Measurements from ENCODE around the gene C1orf21.
"Not testable (repeated sequence)": the region's sequence is repeated elsewhere in the genome, so short reads cannot be mapped to it uniquely, and the experiment has no call there.

Gene C1orf21, protein sequence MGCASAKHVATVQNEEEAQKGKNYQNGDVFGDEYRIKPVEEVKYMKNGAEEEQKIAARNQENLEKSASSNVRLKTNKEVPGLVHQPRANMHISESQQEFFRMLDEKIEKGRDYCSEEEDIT

DNA sequence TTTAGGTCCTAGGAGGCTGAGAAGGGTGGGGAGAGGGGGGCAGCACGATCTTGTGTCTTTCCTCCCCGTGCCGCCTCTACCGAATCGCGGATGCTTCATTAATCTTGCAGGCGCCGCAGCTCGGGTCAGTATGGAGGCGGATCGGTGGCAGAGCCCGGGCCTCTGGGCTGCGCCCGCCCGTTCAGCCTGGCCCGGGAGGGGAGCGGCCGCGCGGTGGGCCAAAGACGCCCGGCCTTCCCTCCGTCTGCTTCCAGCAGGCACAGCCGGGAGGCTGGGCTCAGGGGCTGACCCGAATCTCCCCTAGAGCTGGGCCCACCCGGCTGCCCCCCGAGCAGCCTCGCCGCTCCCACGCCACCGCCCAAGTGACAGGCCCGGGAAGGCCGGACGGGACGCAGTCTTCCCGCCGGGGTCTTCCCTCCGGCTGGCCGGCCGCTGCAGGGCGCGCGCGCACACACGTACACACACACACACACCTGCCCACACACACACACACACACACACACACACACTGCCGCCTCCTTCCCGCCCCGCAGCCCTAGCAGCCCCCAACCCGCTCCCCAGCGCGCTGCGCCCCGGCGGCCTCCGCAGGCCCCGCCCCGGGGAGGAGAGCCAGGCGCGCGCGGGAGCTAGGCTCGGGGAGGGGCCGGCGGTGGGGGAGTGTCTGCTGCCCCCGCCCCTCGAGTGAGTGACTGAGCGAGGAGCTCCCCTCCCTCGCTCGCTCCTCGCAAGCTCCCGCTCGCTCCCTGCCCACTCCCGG, at the start of gene C1orf21:
C1orf21 (plus strand) TSS at position 718 of the 757 bp plus-strand sequence. CDS start 90,481 bp downstream, outside the sequence.
- DNase-seq = peak; percentile 90

DNA sequence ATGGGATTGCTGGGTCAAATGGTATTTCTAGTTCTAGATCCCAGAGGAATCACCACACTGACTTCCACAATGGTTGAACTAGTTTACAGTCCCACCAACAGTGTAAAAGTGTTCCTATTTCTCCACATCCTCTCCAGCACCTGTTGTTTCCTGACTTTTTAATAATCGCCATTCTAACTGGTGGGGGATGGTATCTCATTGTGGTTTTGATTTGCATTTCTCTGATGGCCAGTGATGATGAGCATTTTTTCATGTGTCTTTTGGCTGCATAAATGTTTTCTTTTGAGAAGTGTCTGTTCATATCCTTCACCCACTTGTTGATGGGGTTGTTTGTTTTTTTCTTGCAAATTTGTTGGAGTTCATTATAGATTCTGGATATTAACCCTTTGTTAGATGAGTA, 49.0 kb upstream of the C1orf21 start:
- not testable (repeated sequence) for DNase-seq

DNA sequence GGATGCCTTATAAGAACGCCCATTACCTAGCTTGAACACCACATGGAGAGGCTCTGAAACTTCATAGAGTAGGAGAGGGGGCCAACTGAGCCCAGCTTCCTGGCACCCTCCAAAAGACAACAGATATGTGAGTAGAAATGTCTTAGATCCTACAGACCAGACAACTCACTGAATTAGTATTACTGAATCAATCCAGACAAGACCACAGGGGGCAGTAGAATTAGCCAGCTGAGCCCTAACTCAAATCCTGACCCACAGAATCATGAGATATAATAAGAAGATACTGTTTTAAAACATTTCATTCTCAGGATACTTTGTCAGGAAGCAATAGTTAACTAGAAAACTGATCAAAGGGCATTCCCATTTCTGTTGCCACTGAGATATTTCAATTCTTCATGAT, 45.8 kb upstream of the C1orf21 start:
- no peak for DNase-seq

DNA sequence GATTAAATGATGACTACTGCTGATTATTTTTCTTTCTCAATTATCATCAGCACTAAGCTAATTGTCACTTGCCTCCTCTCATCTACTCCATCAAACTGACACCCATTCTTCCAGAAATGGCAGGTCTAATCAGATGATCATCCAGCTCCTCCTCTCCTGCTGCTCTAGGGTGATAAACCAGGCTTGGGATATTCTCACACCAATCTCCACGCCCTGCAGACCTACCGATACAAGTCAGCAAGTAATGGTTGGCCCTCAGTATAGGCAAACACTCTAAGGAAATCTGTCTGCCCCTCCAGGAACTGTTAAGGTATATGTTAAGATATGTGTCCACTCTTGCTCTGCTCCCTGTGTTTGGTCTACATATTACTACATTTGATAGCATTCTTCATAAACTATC, 36.3 kb upstream of the C1orf21 start:
- DNase-seq = no peak

DNA sequence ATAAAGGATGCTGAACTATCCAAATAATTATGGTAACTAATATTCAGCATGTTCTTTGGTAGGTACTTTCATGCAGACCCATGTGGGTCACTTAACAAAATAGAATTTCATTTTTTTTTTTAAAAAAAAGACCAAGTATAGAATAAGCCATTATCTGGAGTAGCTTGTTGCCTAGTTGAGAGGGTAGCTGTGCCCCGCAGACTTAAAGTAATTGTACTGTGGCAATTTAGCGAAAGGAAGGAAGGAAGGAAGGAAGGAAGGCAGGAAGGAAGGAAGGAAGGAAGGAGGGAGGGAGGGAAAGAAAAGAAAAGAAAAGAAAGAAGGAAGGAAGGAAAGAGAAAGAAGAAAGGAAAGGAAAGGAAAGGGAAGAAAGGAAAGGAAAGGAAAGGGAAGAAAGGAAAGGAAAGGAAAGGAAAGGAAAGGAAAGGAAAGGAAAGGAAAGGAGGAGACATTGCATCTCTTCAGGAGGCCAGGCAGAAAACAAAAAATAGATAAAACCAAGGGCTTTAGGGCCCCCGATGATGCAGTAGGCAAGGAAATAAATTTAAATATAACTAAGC, 35.3 kb upstream of the C1orf21 start:
- DNase-seq = no peak

DNA sequence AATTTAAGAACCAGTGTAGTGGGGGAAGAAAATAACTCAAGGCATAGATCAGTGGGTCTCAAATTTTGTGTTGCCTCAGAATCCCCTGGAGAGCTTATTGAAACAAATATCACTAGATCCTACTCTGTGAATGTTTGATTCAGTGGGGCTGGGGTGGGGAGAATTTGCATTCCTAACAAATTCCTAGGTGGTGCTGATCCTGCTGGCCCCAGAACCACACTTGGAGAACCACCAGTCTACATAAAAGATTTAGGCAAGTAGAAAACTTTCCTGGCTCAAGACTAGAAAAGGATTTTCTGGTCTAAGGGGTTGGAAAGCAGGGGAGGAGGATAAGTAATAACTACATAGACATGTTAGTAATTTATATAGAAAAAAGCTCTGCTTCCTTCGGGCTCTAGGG, 34.1 kb upstream of the C1orf21 start:
- DNase-seq = peak; percentile 28

DNA sequence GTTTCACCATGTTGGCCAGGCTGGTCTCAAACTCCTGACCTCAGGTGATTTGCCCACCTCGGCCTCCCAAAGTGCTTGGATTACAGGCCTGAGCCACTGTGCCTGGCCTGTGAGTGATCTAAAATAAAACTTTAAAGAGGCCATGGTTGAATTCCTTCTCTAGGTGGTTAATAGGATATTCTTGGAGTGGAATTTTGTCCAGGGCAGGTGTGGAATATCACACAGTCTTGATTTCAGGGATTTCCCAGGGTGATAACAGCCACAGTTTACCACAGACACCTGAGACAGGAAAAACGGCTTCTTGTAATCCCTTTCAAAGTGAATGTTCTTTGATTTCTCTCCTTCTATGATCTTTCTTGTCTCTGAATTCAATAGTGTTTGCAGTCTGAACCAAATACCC, 32.1 kb upstream of the C1orf21 start:
- no peak for DNase-seq

DNA sequence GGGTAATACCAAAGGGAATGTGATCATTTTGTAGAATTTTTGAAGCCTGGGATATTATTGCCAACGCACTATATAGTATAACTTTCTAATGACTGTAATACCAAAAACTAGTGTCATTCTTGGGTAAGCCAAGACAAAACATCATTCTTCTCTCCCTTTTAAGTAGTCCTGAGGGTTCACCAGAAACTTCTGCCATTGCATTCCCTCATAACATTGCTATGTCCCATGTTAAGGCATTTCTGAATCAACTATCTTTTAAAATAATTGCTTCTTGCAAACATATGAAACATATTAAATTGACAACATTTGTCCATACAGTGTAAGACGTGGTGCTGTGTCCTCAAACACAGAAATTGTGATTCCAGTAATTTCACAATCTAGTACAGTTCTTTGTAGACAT, 29.9 kb upstream of the C1orf21 start:
- no peak for DNase-seq

DNA sequence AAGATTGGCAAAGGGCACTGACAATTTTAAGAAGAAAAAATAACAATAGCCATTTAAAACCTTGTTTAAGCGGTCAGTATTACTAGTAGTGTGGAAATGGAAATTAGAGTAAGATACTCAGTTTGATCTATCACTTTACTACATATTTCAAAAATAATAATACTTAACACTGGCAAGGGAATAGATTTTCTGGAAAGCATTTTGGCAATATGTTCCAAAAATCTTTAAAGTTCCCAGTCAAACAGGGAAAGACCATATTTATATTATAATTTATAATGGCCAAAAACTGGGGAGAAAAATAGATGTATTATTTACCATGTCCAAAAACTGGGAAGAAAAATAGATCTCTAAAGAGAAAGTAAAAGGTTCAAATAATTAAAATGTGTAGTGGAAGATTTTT, 28.6 kb upstream of the C1orf21 start:
- no peak for DNase-seq

DNA sequence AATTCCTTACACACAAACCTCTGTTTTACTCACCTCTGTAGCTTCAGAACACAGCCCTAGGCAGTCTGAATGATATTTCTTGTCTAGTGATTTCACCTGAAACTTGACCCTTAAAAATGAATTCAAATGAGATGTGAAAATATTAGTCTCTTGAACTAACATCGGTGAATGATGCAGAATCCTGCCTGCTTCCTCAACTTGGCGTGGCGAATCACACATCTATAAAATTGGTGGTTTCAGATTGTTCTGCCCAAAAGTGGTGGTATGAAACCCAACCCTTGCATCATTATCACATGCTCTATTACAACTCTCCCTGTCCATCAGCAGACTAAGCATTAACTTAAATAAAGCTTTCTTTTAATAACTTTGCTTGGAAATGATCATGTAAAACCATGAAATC, 26.9 kb upstream of the C1orf21 start:
- DNase-seq = no peak

DNA sequence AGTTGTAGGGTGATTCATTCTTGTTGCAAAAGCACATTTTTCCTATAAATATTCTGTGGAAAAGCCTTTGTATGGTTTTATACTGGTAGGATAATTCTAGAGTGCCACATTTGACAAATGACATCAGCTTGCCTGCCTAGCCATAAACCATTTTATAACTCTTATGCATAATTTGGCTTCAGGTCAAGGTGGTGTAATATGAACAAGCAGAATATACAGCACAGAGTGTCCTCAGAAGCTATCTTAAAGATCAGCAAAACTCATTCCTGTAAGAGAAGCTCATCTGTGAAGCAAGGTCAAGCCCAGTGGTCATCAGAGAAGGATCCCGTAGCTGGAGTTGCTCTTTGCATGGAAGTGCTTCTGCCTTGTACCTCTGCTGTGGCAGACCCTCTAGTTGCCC, 24.0 kb upstream of the C1orf21 start:
- DNase-seq = peak; percentile 63

DNA sequence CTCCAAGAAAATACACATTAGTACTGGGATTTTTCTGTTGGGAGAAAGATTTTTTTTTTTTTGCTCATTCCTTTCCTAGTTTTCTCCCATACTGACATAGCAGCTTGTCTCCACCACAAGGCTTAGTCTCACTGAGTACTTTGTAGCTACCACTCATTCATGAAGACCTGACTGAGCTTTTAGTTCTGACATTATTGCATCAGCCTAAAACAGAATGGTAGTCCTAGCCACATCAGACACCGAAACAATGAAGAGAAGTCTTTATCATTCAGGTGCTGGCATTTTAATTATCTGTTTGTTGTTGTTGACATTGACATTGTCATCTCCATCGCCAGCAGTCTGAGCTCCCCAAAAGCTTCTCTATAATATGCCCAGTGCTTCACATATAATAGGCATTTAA, 21.1 kb upstream of the C1orf21 start:
- no peak for DNase-seq

DNA sequence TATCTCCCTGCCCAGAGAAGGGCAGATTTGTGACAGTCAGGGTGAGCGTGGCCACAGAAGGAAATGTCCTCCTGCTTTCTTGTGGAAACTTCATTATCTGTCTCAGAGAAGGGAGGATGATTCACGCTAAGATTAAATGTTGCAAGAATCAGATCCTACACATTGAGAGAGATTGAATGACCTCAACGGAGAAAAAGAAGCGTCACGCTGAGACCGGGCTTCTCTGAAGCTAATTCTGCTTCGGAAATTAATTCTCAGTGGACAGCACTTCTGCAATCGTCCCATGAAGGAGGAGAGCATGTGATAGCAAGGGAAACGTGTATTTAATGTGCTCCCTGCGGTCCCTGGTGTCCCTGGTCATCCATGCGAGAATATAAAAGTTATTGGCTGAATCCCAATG, 19.8 kb upstream of the C1orf21 start:
- no peak for DNase-seq

DNA sequence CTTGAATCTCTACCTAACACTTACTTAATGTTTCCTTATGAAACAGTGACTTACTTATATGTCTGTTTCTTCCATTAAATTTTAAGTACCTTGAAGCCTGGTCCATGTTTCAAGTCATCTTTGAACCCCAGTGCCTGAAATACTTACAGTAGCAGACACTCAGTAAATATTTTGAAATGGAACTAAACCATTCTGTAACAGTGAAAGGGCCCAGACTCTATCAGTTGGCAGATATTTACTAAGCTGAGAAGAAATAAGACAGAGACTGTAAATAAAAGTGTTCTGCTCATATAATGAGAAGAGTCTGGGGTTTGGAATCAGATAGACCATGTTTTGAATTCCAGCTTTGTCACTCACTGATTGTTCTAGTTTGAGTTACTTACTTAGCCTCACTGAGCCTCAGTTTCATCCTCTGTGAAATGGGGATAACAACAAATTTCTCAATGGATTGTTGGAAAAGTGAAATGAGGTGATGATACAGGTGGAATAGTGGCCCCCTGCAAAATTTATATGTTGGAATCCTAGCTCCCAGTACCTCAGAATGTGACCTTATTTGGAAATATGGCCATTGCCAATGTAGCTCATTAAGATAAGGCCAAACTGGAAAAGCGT, 19.3 kb upstream of the C1orf21 start:
- DNase-seq = no peak

DNA sequence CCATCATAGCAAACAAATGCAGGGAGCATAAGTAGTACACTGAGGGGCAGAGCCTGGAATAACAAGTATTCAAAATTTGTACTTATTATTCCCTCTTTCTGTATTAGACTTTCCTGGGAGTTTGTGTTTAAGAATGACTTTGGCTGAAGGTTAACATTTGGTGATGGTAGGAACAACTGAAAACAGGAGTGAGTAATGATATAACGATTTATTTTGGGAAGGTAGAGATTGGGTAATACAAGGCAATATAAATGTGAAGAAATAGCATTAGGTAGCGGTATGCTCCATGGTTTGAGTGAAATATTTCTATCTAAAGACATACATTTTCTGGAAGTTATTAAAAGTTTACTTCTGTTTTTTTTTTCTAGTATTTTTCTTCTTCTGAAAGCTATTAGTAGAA, 18.5 kb upstream of the C1orf21 start:
- DNase-seq = no peak

DNA sequence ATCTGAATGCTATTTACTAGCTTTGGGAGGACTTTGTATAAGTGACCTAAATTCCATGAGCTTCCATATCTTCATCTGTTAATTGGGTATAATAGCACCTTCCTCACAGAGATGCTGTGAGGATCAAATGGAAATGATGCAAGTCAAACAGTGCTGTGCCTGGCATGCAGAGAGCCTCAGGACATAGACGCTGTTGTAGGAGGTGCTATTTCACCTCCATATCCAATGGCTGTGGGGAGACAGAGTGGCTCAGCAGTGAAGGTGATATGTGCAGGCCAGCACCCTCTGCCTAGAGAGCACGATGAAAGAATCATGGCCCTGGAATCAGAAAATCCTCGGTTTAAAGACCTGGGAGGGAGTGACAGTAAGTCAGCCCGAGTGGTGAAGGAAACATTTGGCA, 16.0 kb upstream of the C1orf21 start:
- DNase-seq = no peak

DNA sequence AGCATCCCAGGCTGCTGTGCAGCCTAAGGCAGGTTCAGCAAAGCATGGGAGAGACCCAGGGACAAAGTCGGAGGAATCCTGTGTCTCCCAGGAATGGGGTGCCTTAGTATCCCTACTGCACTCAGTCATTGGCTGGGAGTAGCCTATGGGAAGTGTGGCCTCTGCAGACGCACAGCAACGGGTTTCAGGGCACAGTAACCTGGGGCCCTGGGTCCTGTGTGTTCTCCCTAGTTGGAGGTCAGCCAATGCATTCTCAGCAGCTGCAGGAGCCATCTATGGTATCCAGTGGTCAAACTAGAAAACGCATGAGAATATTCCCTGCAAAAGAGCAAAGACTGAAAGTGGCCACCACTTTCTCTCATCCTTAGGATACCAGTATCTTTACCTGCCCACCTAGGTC, 13.7 kb upstream of the C1orf21 start:
- no peak for DNase-seq

DNA sequence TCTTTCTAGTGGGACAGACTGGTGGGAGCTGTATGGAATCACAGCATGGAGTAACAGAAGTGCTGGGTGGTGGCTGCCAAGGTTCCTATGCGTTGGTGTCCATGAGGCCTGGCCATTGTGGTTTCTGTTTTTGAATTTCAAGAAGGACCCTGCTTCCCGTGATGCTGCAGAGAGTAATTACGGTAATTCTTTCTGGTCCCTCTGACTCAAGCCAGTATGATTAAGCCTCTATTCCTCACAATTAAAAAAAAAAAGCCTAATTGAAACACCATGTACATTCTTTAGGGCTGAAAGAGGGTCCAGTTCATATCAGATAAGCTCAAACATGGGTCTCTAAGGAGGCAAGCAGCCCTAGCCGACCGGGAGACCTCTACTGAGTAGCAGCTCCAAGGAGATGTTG, 10.5 kb upstream of the C1orf21 start:
- DNase-seq = peak; percentile 61

DNA sequence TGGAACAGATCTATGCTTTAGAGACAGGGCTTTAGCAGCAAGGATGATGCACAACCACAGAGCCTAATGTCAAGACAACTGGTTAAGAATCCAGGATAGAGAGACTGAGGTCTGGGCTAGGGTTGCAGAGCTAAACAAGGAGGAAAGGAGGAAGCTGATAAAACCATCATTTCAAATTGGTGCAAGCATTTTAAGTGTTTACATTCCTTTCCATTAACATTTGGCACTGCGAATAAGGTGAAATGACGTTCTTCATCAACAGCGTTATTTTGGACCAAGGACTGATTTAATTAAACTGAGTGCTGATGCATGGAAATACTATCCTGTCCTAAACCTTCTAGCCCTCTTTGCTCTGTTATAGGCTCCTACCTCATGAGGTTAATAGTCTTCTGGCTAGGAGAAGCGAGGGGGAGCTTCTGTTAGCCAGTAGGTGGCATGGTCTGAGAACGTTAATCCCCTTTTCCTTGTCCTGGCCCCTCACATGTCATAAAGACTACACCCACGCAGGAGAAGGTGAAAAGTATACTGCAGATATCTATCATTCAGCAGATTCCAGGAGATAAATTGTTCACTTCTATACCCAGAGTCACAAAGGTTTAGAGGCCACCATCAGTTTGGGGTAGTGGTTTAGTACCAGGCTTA, 7.6 kb upstream of the C1orf21 start:
- no peak for DNase-seq

DNA sequence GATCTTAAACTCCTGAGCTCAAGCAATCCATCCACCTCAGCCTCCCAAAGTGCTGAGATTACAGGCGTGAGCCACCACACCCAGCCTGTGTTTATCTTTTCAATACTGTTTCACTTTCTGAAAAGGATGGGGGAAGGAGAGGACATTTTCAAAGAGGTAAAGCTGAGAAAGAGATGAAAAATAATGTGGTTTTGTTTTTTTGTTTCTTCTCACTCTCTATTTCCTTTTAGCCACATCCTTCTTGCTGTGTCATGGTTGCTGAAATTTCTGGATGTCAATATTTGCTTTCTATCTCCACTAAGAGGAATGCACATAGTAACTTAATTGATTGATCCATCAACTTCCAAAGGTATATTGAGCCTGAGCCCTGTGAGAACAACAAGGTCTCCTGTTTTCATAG, 6.4 kb upstream of the C1orf21 start:
- DNase-seq = no peak

DNA sequence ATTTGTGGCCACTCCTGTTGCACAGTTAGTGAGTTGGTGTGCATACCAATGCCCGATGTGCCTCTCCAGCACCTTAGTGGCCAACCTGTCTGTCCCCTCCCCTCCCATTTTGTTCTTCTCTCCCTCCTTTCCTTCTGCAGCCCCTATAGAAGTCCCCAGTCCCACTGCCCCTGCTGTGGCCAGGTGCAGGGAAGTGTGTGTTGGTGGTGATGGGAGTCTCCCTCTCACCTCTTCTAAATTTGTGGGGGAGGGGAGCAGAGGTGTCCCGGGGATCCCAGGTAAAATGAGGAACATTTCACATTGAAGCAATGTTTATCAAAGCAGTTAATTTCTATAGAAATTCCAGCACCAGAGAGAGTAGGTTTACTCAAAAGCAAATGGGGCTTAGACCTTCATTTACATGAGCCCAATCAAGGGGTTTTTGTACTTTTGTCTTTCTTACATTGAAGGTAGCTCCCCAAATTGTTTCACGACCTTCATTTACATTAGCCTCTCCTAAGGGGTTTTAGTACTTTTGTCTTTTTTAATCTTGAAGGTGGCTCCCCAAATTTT, 3.0 kb upstream of the C1orf21 start:
- DNase-seq = no peak

DNA sequence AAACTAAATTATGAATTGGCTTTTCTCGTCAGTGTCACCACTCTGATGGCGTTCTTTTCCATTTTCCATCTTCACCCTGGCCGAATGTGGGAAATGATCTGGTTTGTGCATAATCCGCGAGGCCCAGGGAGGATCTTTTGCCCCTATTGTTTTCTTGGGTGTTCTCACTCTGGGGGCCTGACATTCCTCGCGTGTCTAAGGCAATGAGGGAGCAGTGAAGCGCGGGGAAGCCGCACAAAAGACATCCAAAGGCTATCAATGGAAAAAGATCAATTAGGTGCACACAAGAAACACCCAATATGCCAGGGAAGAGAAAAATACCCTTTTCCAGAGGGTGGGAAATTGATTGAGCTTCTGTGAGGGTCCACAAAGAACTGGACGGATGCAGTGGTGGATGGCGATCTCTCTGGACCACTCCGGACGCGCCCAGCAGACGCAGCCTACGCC, 941 bp upstream of the C1orf21 start:
- no peak for DNase-seq

DNA sequence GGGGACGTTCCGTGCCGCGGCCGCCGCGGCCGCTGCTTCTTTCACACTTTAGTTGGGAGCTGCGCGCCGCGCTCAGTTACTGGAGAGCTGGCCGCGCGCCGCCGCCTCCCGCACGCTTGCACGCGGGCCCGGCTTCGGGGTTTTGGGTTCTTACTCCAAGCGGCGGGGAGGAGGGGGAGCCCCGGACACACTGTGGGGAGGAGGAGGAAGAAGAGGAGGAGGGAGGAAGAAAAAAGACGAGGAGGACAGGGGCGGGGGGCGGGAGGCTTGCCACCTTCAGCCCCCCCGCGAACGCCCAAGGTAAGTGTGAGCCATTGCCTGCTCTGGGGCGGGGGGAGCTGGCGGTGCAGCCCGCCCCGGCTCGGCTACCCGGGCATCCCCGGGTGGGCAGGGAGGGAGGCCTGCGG, 243 bp downstream of the C1orf21 start:
- no peak for DNase-seq

All from fibroblast of skin of right quadriceps (primary cell).